Measurements from ENCODE around the gene MAP1A.
"Not testable (repeated sequence)": the region's sequence is repeated elsewhere in the genome, so short reads cannot be mapped to it uniquely, and the experiment has no call there.

MAP1A gene

GRCh38 chr15:43574607-43575006, 57.2 kb downstream of the MAP1A start:
- not testable (repeated sequence) for H3K27me3 ChIP-seq (ENCODE audit: control insufficient read depth, insufficient read depth, low read length); H3K9me3 ChIP-seq (ENCODE audit: control insufficient read depth, low read depth, low read length); H3K27ac ChIP-seq (ENCODE audit: low read length); H3K4me1 ChIP-seq (ENCODE audit: control insufficient read depth, low read depth, low read length); H3K9ac ChIP-seq (ENCODE audit: low read length); H3K4me3 ChIP-seq (ENCODE audit: low read length); H3K36me3 ChIP-seq (ENCODE audit: control insufficient read depth, low read depth, low read length)
